Muscle layer of duodenum (tissue), 2 donors: ENCODE results near the gene SHF.

ENCODE experiments used
- H3K27ac ChIP-seq: one replicate; pipeline ENCODE4 v1.7.0; 2013; ENCODE audit warnings: mild to moderate bottlenecking, low read length
- H3K27me3 ChIP-seq: one replicate; pipeline ENCODE4 v1.7.0; 2013; ENCODE audit warnings: low read depth, mild to moderate bottlenecking, control low read depth, low read length
- H3K36me3 ChIP-seq, 2 donors: one replicate each; pipeline ENCODE4 v1.7.0; 2013; ENCODE audit warnings: low read length in 2 of 2, control low read depth in 1 of 2, mild to moderate bottlenecking in 1 of 2; ENCODE audit not compliant: insufficient read depth in 2 of 2, control insufficient read depth in 1 of 2
- H3K4me1 ChIP-seq, 2 donors: one replicate each; pipeline ENCODE4 v1.7.0; 2013; ENCODE audit warnings: low read length in 2 of 2, mild to moderate bottlenecking in 2 of 2, control low read depth in 1 of 2, moderate library complexity in 1 of 2; ENCODE audit not compliant: insufficient read depth in 2 of 2, control insufficient read depth in 1 of 2
- H3K4me3 ChIP-seq, 2 donors: one replicate each; pipeline ENCODE4 v1.7.0; 2013; ENCODE audit warnings: low read length in 2 of 2, low read depth in 1 of 2, mild to moderate bottlenecking in 1 of 2
- H3K9me3 ChIP-seq, 2 donors: one replicate each; pipeline ENCODE4 v1.7.0; 2013; ENCODE audit warnings: low read length in 2 of 2, control low read depth in 1 of 2, mild to moderate bottlenecking in 1 of 2; ENCODE audit not compliant: control insufficient read depth in 1 of 2
- donor health status: healthy.

Gene SHF

DNA sequence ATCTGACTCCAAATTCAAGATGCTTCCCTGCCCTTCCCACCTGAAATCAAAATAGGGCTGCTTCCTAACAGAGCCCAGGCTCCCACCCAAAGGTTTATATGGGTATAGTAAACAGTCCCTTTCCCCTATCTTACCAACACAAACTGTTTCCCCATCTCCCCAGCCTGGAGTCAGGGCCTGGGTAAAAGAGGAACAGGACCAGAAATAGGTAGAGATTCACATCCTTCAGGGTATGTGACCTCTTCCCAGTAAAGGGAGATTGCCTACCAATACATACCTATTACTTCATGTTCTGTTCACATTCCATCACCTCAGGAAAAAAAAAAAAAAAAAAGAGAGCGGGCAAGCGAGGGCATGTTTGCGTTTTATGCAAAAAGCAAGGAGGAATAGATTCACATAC lies 9.7 kb upstream of the SHF start:
- H3K27me3 ChIP-seq: no peaks in the 10 kb centered on the region
- peak overlapping the region in 1 of 2 donors; percentile 86 for H3K4me3 ChIP-seq
- H3K9me3 ChIP-seq: no peaks in the 10 kb centered on the region
- no peak overlapping the region for H3K27ac ChIP-seq
- no peaks in the 10 kb centered on the region for H3K36me3 ChIP-seq
- peaks cover 0 to 6% of the 10 kb centered on the region in 2 donors for H3K4me1 ChIP-seq

DNA sequence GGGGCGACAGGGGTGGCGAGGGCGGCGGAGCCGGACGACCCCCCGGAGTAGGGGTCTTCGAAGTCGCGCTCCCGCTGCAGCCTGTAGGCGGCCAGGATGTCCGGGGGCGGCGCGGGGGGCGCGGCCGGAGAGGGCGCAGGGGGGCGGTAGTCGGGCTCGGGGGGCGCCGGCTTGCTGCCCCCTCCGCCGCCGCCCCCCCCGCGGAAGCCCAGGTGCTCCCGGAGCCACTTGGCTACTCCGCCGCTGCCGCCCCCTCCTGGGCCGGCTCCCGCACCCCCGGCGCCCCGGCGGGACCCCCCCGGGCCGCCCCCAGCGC lies 230 bp downstream of the SHF start:
- no peak overlapping the region for H3K27ac ChIP-seq
- H3K4me3 ChIP-seq: peak overlapping the region in 1 of 2 donors; percentile 64
- no peaks in the 10 kb centered on the region for H3K36me3 ChIP-seq
- H3K27me3 ChIP-seq: no peaks in the 10 kb centered on the region
- H3K9me3 ChIP-seq: no peaks in the 10 kb centered on the region
- H3K4me1 ChIP-seq: peaks cover 0 to 6% of the 10 kb centered on the region in 2 donors

DNA sequence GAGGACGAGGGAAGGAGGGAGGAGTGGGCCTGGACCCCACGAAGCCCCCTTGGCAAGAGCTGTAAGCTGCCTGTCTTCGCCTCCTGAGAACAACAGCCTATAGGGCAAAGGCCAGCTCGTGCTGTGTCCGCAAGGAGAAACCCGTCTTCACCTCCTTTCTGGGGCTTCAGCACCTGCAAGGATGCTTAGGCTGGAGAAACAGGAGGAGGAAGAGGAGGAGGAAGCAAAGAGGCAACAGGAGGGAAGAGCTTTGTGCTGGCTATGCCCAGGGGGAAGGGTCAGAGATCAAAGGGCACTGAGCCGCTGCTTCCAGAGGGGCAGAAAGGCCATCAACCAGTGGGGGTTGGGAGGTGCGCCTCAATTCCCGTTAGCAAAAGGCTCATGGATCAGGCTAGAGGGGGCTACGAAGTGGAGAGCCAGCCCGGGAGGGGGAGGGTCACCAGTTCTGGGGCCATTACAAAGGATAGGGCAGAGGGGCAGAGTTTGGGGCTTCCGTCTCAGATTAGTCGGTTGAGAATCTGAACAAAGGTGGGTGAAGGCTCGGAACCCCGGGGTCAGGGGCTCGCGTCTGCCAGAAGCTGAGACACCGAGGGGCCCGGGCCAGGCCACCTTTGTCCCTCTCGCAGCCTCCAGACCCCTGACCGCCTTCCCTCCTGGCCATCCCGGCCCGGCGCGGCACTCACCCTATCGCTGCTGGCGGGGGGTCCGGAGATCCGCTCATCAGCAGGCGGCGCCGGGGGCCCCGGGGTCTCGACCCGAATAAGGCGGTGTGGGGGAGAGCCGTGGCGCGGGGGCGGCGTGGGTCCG lies 792 bp downstream of the SHF start:
- Histone ChIP-seq H3K27ac (peak overlapping the region; percentile 39), H3K27me3 (no peaks in the 10 kb centered on the region), H3K4me1 (peaks cover 0 to 6% of the 10 kb centered on the region in 2 donors), H3K9me3 (no peaks in the 10 kb centered on the region), H3K4me3 (peak overlapping the region; percentile 59 to 64), H3K36me3 (no peaks in the 10 kb centered on the region)

DNA sequence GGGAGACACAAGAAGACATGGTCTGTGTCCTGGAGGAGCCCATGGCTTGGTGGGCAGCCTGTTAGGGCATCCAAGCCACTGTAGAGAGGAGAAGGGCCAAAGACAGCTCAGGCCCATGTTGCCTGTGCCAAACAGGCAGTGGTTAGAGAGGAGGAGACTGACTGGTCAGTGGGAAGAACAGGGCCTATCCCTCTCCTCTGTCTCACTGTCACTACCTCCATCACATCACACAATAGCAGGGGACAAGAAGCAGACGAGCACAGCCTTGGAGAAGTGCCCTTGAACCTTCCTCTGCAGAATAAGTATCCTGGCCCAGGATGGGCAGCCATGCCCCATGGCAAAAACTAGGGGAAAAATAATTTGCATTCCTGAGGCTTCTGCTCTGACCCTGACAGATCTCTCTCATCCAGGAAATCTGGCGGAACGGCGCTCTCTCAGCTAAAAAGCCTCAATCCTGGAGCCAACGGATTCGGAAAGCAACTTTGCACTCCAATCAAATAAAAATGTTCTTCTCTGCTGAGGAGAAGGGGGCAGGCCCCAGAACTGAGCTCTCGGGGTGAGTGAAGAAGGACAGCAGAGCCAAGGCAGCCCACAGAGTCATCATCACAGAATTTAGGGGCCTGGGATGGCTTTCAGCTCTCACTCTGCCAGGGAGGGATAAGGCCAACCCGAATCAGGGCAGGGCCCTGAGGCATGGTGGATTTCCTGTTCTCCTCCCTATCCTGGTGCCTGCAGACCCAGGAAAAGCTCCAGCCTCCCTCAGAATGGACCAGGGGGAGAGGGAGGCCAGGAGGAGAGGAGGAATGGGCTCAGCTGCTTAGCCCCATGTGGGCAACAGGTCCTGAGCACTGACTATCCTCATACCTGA lies 1.6 kb downstream of the SHF start:
- H3K9me3 ChIP-seq: no peaks in the 10 kb centered on the region
- peaks cover 0 to 6% of the 10 kb centered on the region in 2 donors for H3K4me1 ChIP-seq
- no peaks in the 10 kb centered on the region for H3K36me3 ChIP-seq
- no peaks in the 10 kb centered on the region for H3K27me3 ChIP-seq
- H3K27ac ChIP-seq: peak overlapping the region; percentile 39
- H3K4me3 ChIP-seq: peak overlapping the region; percentile 59 to 64

DNA sequence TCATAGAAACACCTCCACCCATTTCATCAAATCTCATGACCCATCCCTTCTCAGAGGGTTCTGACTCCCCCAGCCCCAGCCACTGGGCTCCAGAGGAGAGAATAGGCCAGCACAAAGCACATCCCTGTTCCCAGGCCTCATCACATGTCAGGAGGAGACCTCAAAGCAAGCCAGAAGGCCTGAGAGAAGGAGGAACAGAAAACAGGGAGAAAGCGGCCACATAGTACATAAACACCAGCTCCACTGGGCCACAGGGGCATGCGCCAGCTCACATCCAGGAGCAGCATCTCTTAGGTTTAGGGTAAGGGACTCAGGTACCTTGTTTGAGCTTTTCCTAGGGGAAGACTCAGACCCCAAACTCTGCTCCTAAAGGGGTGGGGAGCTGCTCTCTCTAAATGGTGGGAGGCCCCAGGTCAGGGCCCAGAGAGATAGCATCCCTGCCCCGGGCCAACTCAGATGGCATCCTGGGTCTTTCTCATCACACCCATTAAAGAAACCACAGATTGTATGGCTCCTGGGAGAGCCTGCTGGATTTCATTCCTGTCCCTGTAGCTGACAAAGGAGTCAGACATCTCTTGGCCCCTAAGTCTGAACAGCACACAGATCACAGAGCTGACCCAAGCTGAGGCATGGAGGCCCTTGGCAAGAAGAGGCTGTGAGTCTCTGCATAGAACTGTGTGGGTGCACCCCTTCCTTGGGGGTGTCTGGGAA lies 2.5 kb downstream of the SHF start:
- H3K27ac ChIP-seq: no peak overlapping the region
- no peaks in the 10 kb centered on the region for H3K36me3 ChIP-seq
- no peaks in the 10 kb centered on the region for H3K9me3 ChIP-seq
- H3K4me3 ChIP-seq: no peak overlapping the region
- peaks cover 0 to 6% of the 10 kb centered on the region in 2 donors for H3K4me1 ChIP-seq
- H3K27me3 ChIP-seq: no peaks in the 10 kb centered on the region

DNA sequence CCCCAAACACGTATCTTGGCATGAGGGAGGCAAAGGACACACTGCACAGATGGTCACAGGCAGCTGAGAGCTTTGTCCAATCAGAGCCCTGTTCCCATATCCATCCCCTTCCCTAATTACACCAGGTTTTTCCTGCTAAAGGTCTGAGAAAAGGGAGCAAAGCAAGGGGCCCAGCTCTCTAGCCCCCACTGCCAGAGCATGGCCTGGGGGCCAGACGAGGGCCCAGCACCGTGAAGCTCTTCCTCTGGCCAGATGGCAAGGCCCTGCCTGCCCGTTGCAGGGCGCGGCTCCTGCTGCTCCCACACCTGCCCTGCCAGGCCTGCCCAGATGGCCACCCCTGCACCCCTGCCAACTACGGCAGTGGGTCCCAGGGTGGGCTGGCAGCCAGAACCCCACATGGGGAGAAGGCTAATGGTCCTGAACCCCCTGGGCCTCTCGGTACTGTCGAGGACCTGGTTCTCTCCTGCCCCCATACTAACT lies 3.2 kb downstream of the SHF start:
- Histone ChIP-seq H3K9me3 (no peaks in the 10 kb centered on the region), H3K36me3 (no peaks in the 10 kb centered on the region), H3K4me1 (peaks cover 0 to 6% of the 10 kb centered on the region in 2 donors), H3K4me3 (no peak overlapping the region), H3K27ac (no peak overlapping the region), H3K27me3 (no peaks in the 10 kb centered on the region)

DNA sequence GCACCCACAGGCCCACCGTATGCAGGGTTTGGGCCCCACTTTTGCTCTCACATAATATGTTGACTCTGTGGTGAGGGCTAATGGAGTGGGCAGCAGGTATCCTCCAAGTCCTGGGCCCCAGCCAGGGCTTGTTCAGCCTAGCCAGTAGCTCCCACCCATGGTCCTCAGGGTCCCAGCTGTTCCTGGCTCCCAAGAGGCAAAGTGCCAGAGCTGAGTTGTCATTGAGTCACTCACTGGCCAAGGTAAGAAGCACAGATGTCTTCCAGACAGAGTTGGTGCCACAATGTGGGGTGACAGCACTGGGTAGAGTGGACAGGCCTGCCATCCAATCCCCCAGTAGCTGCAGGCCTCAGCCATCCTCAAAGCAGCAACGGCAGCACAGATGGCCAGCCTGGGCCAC lies 4.3 kb downstream of the SHF start:
- Histone ChIP-seq H3K9me3 (no peaks in the 10 kb centered on the region), H3K4me1 (peaks cover 0 to 6% of the 10 kb centered on the region in 2 donors), H3K4me3 (no peak overlapping the region), H3K36me3 (no peaks in the 10 kb centered on the region), H3K27me3 (no peaks in the 10 kb centered on the region), H3K27ac (no peak overlapping the region)

DNA sequence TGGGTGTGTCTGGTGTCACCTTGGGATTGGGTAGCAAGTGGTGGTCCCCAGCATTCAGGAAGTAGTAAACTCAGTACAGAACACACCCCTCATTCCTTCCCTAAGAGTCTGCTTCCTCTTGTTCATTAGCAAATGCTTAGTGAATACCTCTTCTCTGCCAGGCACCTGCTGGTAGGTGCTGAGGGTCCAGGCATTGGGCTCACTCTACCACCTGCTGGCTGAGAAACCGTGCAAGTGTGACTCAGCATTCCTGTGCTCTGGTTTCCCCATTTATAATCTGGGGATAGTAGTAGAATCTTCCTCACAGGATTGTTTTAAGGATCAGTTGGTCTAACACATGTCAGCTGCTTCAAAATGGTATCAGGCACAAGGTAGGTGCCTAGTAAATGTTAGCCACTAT lies 4.8 kb downstream of the SHF start:
- Histone ChIP-seq H3K27ac (no peak overlapping the region), H3K4me1 (peaks cover 0 to 6% of the 10 kb centered on the region in 2 donors), H3K9me3 (no peaks in the 10 kb centered on the region), H3K4me3 (no peak overlapping the region), H3K27me3 (no peaks in the 10 kb centered on the region), H3K36me3 (no peaks in the 10 kb centered on the region)

DNA sequence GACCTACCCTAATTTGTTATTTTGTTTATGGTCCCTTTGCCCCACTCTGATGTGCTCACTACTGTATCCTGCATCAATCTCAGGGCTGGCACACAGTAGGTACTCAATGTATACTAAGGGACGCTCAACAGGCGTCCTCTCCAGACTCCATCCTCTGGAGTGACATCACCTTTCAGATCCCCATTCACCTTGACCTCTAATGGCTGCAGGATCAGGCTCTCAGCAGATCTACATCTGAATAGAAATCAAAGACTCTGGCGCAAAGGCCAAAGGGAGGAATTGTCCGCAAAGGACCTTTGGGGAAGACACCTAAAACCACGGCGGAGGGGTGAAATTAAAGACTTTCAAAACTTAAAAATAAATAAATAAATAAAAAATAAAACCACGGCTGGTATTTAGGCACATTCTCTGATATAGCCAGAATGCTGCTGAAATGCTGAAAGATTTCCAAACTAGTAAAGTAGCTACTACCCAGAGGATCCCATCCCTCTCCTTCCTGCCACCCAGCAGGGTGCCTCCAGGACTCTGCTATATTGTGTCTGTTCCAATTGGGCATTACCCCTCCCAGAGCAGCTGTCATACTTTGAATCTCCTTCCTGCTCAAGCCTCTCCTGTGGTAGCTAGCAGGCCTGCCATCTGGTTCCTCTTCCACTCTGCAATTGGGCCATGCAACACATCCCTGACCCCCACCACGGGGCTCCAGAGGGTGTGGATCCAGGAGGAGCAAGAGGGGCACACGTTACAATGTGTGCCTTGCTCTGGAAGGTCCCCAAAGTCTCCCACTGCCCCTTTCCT lies 6.1 kb downstream of the SHF start:
- Histone ChIP-seq H3K36me3 (no peaks in the 10 kb centered on the region), H3K4me1 (peaks cover 0 to 3% of the 10 kb centered on the region in 2 donors), H3K27me3 (no peaks in the 10 kb centered on the region), H3K9me3 (no peaks in the 10 kb centered on the region), H3K4me3 (no peak overlapping the region), H3K27ac (no peak overlapping the region)

DNA sequence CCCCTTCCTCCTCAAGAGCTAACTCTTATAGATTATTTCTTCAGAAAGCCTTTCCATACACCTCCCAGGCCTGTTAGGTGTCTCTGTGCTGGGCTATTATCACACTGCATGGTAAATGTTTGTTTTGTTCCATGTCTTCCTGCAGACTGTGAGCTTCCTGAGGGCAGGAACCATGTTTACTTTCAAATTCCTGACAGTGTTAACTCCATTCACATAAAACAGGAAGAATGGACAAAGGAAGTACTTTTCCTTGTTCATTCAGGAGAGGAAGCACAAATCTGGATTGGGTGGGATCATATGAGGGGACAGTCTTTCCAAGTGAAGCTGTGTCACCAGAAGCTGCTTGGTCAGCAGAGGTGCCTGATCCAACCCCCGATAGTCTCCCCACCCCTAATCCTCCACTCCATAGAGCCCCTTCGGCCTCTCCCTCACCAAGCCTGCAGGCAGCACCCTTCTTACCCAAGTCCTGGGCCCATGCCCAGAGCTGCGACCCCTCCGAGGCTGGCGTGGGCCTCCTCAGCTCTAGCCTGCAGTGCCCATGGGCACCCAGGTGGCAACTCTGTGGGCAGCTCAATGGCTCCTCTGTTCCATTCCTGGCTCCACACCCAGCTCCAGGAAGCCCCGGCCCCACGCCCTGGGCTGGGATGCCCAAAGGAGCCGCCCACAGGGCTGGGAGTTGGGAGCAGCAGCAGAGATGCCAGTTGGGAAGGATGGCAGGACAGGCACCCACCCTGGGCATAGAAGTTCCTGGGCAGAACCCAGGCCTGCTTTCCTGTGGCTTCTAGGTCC lies 6.9 kb downstream of the SHF start:
- H3K9me3 ChIP-seq: no peaks in the 10 kb centered on the region
- peaks cover 0 to 4% of the 10 kb centered on the region in 2 donors for H3K36me3 ChIP-seq
- H3K27ac ChIP-seq: no peak overlapping the region
- H3K27me3 ChIP-seq: no peaks in the 10 kb centered on the region
- no peak overlapping the region for H3K4me3 ChIP-seq
- H3K4me1 ChIP-seq: no peaks in the 10 kb centered on the region
